ENCODE measurements around the gene ABR.
"Not testable (repeated sequence)": the region's sequence is repeated elsewhere in the genome, so short reads cannot be mapped to it uniquely, and the experiment has no call there.

The ABR gene

GRCh38 chr17:978103-979093 is 201.4 kb downstream of the ABR start:
- DNase-seq = no peak

- no peak for DNase-seq
These were observed 202.6 kb downstream of the ABR start for GRCh38 chr17:977166-977565.

- DNase-seq = no peak
These were observed 203.5 kb downstream of the ABR start for GRCh38 chr17:976312-976711.

GRCh38 chr17:975371-975915 is 204.3 kb downstream of the ABR start:
- no peak for DNase-seq

GRCh38 chr17:974778-975177 is 205.0 kb downstream of the ABR start:
- not testable (repeated sequence) for DNase-seq

GRCh38 chr17:973053-973452 is 206.7 kb downstream of the ABR start:
- no peak for DNase-seq

GRCh38 chr17:971861-972260 is 207.9 kb downstream of the ABR start:
- not testable (repeated sequence) for DNase-seq

- DNase-seq = no peak
These were observed 209.4 kb downstream of the ABR start for GRCh38 chr17:970364-970763.

- no peak for DNase-seq
These were observed 209.9 kb downstream of the ABR start for GRCh38 chr17:969811-970355.

- DNase-seq = no peak
These were observed 210.7 kb downstream of the ABR start for GRCh38 chr17:968812-969730.

GRCh38 chr17:967122-967521 is 212.7 kb downstream of the ABR start:
- DNase-seq = no peak

- no peak for DNase-seq
These were observed 214.3 kb downstream of the ABR start for GRCh38 chr17:965311-965989.

- no peak for DNase-seq
These were observed 214.9 kb downstream of the ABR start for GRCh38 chr17:964876-965275.

GRCh38 chr17:962670-963069 is 217.1 kb downstream of the ABR start:
- no peak for DNase-seq

- no peak for DNase-seq
These were observed 217.6 kb downstream of the ABR start for GRCh38 chr17:962166-962565.

- no peak for DNase-seq
These were observed 220.9 kb downstream of the ABR start for GRCh38 chr17:958712-959451.

- DNase-seq = no peak
These were observed 221.8 kb downstream of the ABR start for GRCh38 chr17:957856-958421.

GRCh38 chr17:956905-957304 is 222.9 kb downstream of the ABR start:
- DNase-seq = no peak

- no peak for DNase-seq
These were observed 225.2 kb downstream of the ABR start for GRCh38 chr17:954431-955164.

- no peak for DNase-seq
These were observed 226.0 kb downstream of the ABR start for GRCh38 chr17:953767-954166.
